Upper lobe of left lung (tissue), 4 donors: Measurements from ENCODE around the gene GRIA3.

Experiments used
- CTCF ChIP-seq, 6 experiments: fragments of 450-650 bp in 4 of 6; fragments of 200-600 bp in 2 of 6; sonication (generic) in 2 of 6; IDR thresholded peaks; one replicate each; pipeline ENCODE4 v1.5.1; 2016 to 2019; ENCODE audit warnings: antibody characterized with exemption in 6 of 6
- EP300 ChIP-seq, 4 donors: sonication (generic); formaldehyde crosslinking; IDR thresholded peaks; one replicate each; pipeline ENCODE4 v1.5.1; 2017; ENCODE audit warnings: antibody characterized with exemption in 4 of 4, control low read depth in 2 of 4
- POLR2A ChIP-seq, 4 donors: fragments of 450-650 bp; IDR thresholded peaks; one replicate each; pipeline ENCODE4 v1.5.1; 2016 to 2017; ENCODE audit warnings: antibody characterized with exemption in 4 of 4, mild to moderate bottlenecking in 2 of 4

GRCh38 chrX:123331859-123332258 lies 147.8 kb downstream of the GRIA3 start:
- TF ChIP-seq EP300 (IDR thresholded peaks at IDR 0.05) (no peak), CTCF (IDR thresholded peaks at IDR 0.05) (no peak), POLR2A (IDR thresholded peaks at IDR 0.05) (no peak)
